HG03097 (cell line): ENCODE measurements around the gene C21orf58.

Experiments
- ATAC-seq: cut with Tn5 transposase; IDR thresholded peaks from one replicate; pipeline ENCODE4 v1.9.1; 2021; ENCODE audit not compliant: unreplicated experiment, low FRiP score

Gene C21orf58

GRCh38 chr21:46354518-46354917 lies 30.8 kb upstream of the C21orf58 start:
- no peak for ATAC-seq

- ATAC-seq: no peak
Observed at GRCh38 chr21:46354046-46354445, 30.4 kb upstream of the C21orf58 start.

GRCh38 chr21:46352913-46353312 lies 29.2 kb upstream of the C21orf58 start:
- no peak for ATAC-seq

GRCh38 chr21:46352164-46352515 lies 28.5 kb upstream of the C21orf58 start:
- ATAC-seq: no peak

GRCh38 chr21:46351476-46352163 lies 27.9 kb upstream of the C21orf58 start:
- ATAC-seq: no peak

- ATAC-seq: no peak
Observed at GRCh38 chr21:46350981-46351380, 27.3 kb upstream of the C21orf58 start.

- ATAC-seq: no peak
Observed at GRCh38 chr21:46350571-46350970, 26.9 kb upstream of the C21orf58 start.

GRCh38 chr21:46349134-46349760 lies 25.6 kb upstream of the C21orf58 start:
- no peak for ATAC-seq

- no peak for ATAC-seq
Observed at GRCh38 chr21:46347791-46348381, 24.2 kb upstream of the C21orf58 start.

- ATAC-seq: no peak
Observed at GRCh38 chr21:46347203-46347550, 23.5 kb upstream of the C21orf58 start.

- ATAC-seq: no peak
Observed at GRCh38 chr21:46346296-46347202, 22.9 kb upstream of the C21orf58 start.

GRCh38 chr21:46345861-46346260 lies 22.2 kb upstream of the C21orf58 start:
- ATAC-seq: no peak

- ATAC-seq: no peak
Observed at GRCh38 chr21:46344219-46344915, 20.7 kb upstream of the C21orf58 start.

GRCh38 chr21:46340998-46341397 lies 17.3 kb upstream of the C21orf58 start:
- ATAC-seq: no peak

- ATAC-seq: no peak
Observed at GRCh38 chr21:46336603-46337002, 12.9 kb upstream of the C21orf58 start.

GRCh38 chr21:46334351-46335140 lies 10.9 kb upstream of the C21orf58 start:
- ATAC-seq: no peak

- ATAC-seq: no peak
Observed at GRCh38 chr21:46329796-46330195, 6.1 kb upstream of the C21orf58 start.

GRCh38 chr21:46328151-46328550 lies 4.5 kb upstream of the C21orf58 start:
- ATAC-seq: no peak

- no peak for ATAC-seq
Observed at GRCh38 chr21:46327711-46328110, 4.0 kb upstream of the C21orf58 start.
